Middle frontal gyrus (tissue), 1 donor: ENCODE measurements around the gene FAM163A.
"Not testable (repeated sequence)": the region's sequence is repeated elsewhere in the genome, so short reads cannot be mapped to it uniquely, and the experiment has no call there.

Source experiments
- DNase-seq: peaks from one replicate; pipeline ENCODE4 v3.0.0-alpha.2; 2015; ENCODE audit warnings: low spot score; ENCODE audit errors: extremely low spot score

The FAM163A gene

DNA sequence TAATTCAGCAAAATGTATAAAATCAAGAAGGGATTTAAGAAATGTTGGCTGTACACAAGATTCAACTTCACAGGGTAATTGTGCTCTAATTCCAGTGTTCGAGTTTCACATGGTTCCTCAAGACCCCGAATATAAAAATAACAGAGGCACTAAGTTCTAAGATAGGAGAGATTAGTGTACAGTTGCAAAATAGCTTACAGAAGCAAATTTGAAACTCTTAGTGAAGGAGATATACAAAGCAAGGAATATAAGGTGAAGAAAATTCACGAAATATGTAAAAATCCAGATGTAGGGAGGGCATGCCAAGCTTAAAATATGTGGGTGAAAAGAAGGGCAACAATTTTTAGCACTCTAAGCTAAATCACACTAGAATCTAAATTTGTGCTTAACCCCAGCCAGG lies 105.1 kb downstream of the FAM163A start:
- DNase-seq: no peak

- DNase-seq: no peak
Measured at GRCh38 chr1:179853102-179853501, 110.0 kb downstream of the FAM163A start.

DNA sequence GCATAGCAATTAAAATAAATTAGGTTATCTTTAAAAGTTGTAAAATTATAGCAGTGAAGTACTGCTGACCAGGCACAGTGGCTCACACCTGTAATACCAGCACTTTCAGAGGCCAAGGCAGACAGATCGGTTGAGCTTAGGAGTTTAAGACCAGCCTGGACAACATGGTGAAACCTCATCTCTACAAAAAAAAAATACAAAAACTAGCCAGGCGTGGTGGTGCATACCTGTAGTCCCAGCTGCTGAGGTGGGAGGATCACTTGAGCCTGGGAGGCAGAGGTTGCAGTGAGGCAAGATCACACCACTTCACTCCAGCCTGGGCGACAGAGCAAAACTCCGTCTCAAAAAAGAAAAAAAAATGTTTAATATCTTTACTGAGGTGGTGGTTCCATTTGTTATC lies 112.7 kb downstream of the FAM163A start:
- not testable (repeated sequence) for DNase-seq

DNA sequence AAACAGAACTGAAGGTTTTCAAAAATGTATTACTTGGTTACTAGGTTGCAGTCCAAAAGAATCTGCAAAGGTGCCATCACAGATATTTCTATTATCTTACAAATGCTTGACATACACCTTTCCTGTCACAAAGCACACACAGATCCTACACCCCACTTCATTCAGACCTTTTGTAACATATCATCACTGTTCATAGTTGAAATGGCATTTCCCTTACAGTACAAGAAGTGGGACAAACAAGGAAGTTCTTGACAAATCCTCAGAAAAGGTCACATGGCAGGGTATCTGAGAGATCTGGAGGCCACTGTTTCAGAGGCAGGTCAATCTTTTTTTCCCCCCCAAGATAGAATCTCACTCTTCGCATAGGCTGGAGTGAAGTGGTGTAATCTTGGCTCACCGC lies 113.2 kb downstream of the FAM163A start:
- no peak for DNase-seq

- no peak for DNase-seq
Measured at GRCh38 chr1:179857009-179857408, 113.9 kb downstream of the FAM163A start.

- no peak for DNase-seq
Measured at GRCh38 chr1:179860652-179861051, 117.6 kb downstream of the FAM163A start.

DNA sequence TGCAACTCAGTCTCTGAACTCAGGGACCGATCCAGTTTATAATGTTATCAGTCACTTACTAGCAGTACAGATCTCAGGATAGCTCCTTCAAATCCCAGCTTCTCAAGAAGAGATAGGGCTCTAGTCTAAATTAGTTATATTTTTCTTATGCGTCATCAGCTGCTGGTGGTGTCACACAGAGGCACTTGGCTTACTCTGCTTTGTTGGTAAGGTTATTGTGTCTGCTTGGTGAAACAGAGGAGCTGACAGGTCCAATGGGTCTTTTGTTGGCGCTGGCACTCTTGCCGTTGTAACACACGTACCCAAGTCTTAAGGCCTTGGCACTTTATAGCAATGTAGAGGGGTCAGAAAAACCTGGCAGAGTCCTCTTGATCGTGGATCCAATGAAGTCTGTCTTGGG lies 122.3 kb downstream of the FAM163A start:
- DNase-seq: no peak
